Caco-2 (cell line): Measurements from ENCODE around the gene ASCC2. TPM values are rescaled to one million over a fixed set of nuclear protein-coding genes. Genes with fewer than 3 reads are reported as not detected.

Experiments used
- BruUV-seq: library from RNA; stranded (reverse); fragments of 400-500 nt; replicated peaks from 2 replicates; lab custom pipeline; 2021; lab: Mats Ljungman, UMichigan
- CTCF ChIA-PET: fragments of 300-600 bp; sonication (Branson Sonifier 250); formaldehyde crosslinking; loops from one replicate; lab custom pipeline; 2022; ENCODE audit warnings: antibody characterized with exemption; lab: Charles Lee
- POLR2A ChIA-PET: fragments of 300-600 bp; sonication (Branson Sonifier 250); formaldehyde crosslinking; loops from one replicate; lab custom pipeline; 2022; ENCODE audit warnings: antibody characterized with exemption; lab: Charles Lee
- DNase-seq, 2 experiments: peaks; one replicate each; pipeline versions ENCODE4 v3.0.0 to v3.0.0-alpha.2; 2020 to 2022
- H3K27me3 ChIP-seq: replicated peaks from 2 replicates; pipeline ENCODE4 v1.6.0; 2011; ENCODE audit warnings: low read length; ENCODE audit not compliant: control insufficient read depth, insufficient read depth
- H3K36me3 ChIP-seq: 2 replicates; pipeline ENCODE4 v1.5.1; 2011; ENCODE audit warnings: low read length; ENCODE audit not compliant: control insufficient read depth, insufficient read depth
- H3K4me1 ChIP-seq: fragments of 250-450 bp; sonication (Bioruptor Pico); 2 replicates; pipeline ENCODE4 v1.5.1; 2020; ENCODE audit warnings: mild to moderate bottlenecking
- H3K4me3 ChIP-seq: 2 replicates; pipeline ENCODE4 v1.5.1; 2011; ENCODE audit warnings: low read depth, mild to moderate bottlenecking, control low read depth, low read length
- H3K9me3 ChIP-seq: fragments of 250-450 bp; sonication (Bioruptor Pico); 2 replicates; pipeline ENCODE4 v1.5.1; 2020; ENCODE audit warnings: mild to moderate bottlenecking, moderate library complexity
- H3K27ac Mint-ChIP-seq: one replicate; pipeline ENCODE4 v1.8.0; 2022; ENCODE audit warnings: mixed read lengths; ENCODE audit not compliant: unreplicated experiment
- H3K27me3 Mint-ChIP-seq: one replicate; pipeline ENCODE4 v1.8.0; 2022; ENCODE audit warnings: mixed read lengths; ENCODE audit not compliant: insufficient read depth, unreplicated experiment
- H3K36me3 Mint-ChIP-seq: one replicate; pipeline ENCODE4 v1.8.0; 2022; ENCODE audit warnings: mild to moderate bottlenecking, mixed read lengths; ENCODE audit not compliant: insufficient read depth, unreplicated experiment
- H3K4me1 Mint-ChIP-seq: one replicate; pipeline ENCODE4 v1.8.0; 2022; ENCODE audit warnings: low read depth, mixed read lengths; ENCODE audit not compliant: unreplicated experiment
- H3K4me3 Mint-ChIP-seq: one replicate; pipeline ENCODE4 v1.8.0; 2022; ENCODE audit warnings: mild to moderate bottlenecking, moderate library complexity, mixed read lengths; ENCODE audit not compliant: unreplicated experiment
- H3K9me3 Mint-ChIP-seq: one replicate; pipeline ENCODE4 v1.8.0; 2022; ENCODE audit warnings: mixed read lengths; ENCODE audit not compliant: unreplicated experiment
- intact Hi-C: fragments of 100-400 bp; cut with micrococcal nuclease; formaldehyde crosslinking; loops from one replicate; pipeline ENCODE4 v1.10.0; 2022; ENCODE audit not compliant: unreplicated experiment
- total RNA-seq: library from RNA; stranded (reverse); gene quantifications from 2 replicates; pipeline ENCODE4 v1.2.3, GENCODE V29; 2022
- TF ChIP-seq, protein P1 (sequence below), 2 experiments: fragments of 200-600 bp in 1 of 2; IDR thresholded peaks; 1 replicate in 1 of 2; 2 replicates in 1 of 2; pipeline versions ENCODE4 v1.5.1 to v1.8.0; 2011 to 2022; ENCODE audit warnings: antibody characterized with exemption in 1 of 2, control low read depth in 1 of 2, inconsistent platforms in 1 of 2, low read depth in 1 of 2, low read length in 1 of 2, mild to moderate bottlenecking in 1 of 2, moderate library complexity in 1 of 2; ENCODE audit not compliant: insufficient read depth in 1 of 2, severe bottlenecking in 1 of 2, unreplicated experiment in 1 of 2

ASCC2 gene
- total RNA-seq, 1 experiment from 2014 or later, result 61.4 TPM

GRCh38 chr22:29753808-29754657, 84.0 kb downstream of the ASCC2 start:
- H3K36me3 ChIP-seq, result no peaks in the 10 kb centered on the region
- Mint-ChIP-seq H3K27ac (no peak overlapping the region), H3K27me3 (no peaks in the 10 kb centered on the region), H3K4me1 (peaks cover 6% of the 10 kb centered on the region), H3K36me3 (no peaks in the 10 kb centered on the region), H3K9me3 (no peaks in the 10 kb centered on the region), H3K4me3 (no peak overlapping the region)
- no peaks in the 10 kb centered on the region for H3K9me3 ChIP-seq
- TF ChIP-seq, protein P1, sequence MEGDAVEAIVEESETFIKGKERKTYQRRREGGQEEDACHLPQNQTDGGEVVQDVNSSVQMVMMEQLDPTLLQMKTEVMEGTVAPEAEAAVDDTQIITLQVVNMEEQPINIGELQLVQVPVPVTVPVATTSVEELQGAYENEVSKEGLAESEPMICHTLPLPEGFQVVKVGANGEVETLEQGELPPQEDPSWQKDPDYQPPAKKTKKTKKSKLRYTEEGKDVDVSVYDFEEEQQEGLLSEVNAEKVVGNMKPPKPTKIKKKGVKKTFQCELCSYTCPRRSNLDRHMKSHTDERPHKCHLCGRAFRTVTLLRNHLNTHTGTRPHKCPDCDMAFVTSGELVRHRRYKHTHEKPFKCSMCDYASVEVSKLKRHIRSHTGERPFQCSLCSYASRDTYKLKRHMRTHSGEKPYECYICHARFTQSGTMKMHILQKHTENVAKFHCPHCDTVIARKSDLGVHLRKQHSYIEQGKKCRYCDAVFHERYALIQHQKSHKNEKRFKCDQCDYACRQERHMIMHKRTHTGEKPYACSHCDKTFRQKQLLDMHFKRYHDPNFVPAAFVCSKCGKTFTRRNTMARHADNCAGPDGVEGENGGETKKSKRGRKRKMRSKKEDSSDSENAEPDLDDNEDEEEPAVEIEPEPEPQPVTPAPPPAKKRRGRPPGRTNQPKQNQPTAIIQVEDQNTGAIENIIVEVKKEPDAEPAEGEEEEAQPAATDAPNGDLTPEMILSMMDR (IDR thresholded peaks at IDR 0.05; ENCODE audit: insufficient read depth in 1 of 2, low read depth in 1 of 2, low read length in 1 of 2, severe bottlenecking in 1 of 2, unreplicated experiment in 1 of 2), result no peak
- no peak for DNase-seq
- H3K27me3 ChIP-seq, result no peaks in the 10 kb centered on the region
- H3K4me1 ChIP-seq, result no peaks in the 10 kb centered on the region
- ChIA-PET POLR2A (interaction anchor here (0.7 kb wide), 1 partner anchor 34 kb away, joined by 3 read pairs; no protein-coding TSS in a partner anchor), CTCF (interaction anchor here (0.6 kb wide), 1 partner anchor 73 kb away, joined by 6 read pairs; no protein-coding TSS in a partner anchor)
- intact Hi-C loops, result no loop called here
- H3K4me3 ChIP-seq, result no peak overlapping the region
- no TSS peak for BruUV-seq

- no peak overlapping the region for H3K4me3 Mint-ChIP-seq
- Histone ChIP-seq H3K4me3 (no peak overlapping the region), H3K27me3 (no peaks in the 10 kb centered on the region), H3K36me3 (no peaks in the 10 kb centered on the region), H3K9me3 (no peaks in the 10 kb centered on the region), H3K4me1 (peaks cover 16% of the 10 kb centered on the region; the same call in 1 of the 2 replicates)
- intact Hi-C loops, result no loop called here
- no TSS peak for BruUV-seq
- ChIA-PET CTCF (no interaction called here), POLR2A (no interaction called here)
- DNase-seq, result no peak
- H3K27me3 Mint-ChIP-seq, result no peaks in the 10 kb centered on the region
- no peaks in the 10 kb centered on the region for H3K36me3 Mint-ChIP-seq
- TF ChIP-seq, protein P1 (IDR thresholded peaks at IDR 0.05; ENCODE audit: insufficient read depth in 1 of 2, low read depth in 1 of 2, low read length in 1 of 2, severe bottlenecking in 1 of 2, unreplicated experiment in 1 of 2), result no peak
- no peak overlapping the region for H3K27ac Mint-ChIP-seq
- peaks cover 13% of the 10 kb centered on the region for H3K4me1 Mint-ChIP-seq
- no peaks in the 10 kb centered on the region for H3K9me3 Mint-ChIP-seq
These were observed 86.4 kb downstream of the ASCC2 start for GRCh38 chr22:29751669-29752068.

- POLR2A ChIA-PET, result no interaction called here
- intact Hi-C loops, result no loop called here
These were observed 87.2 kb downstream of the ASCC2 start for GRCh38 chr22:29750559-29751538.

More at GRCh38 chr22:29750559-29751538, 87.2 kb downstream of the ASCC2 start:
- H3K4me3 Mint-ChIP-seq, result no peak overlapping the region
- H3K27me3 ChIP-seq, result no peaks in the 10 kb centered on the region
- no peak overlapping the region for H3K4me3 ChIP-seq
- H3K27me3 Mint-ChIP-seq, result no peaks in the 10 kb centered on the region
- no peak for DNase-seq
- H3K4me1 Mint-ChIP-seq, result peaks cover 13% of the 10 kb centered on the region
- peaks cover 16% of the 10 kb centered on the region; the same call in 1 of the 2 replicates for H3K4me1 ChIP-seq
- H3K27ac Mint-ChIP-seq, result no peak overlapping the region
- no peaks in the 10 kb centered on the region for H3K36me3 Mint-ChIP-seq
- H3K36me3 ChIP-seq, result no peaks in the 10 kb centered on the region
- TF ChIP-seq, protein P1 (IDR thresholded peaks at IDR 0.05; ENCODE audit: insufficient read depth in 1 of 2, low read depth in 1 of 2, low read length in 1 of 2, severe bottlenecking in 1 of 2, unreplicated experiment in 1 of 2), result no peak
- H3K9me3 ChIP-seq, result no peaks in the 10 kb centered on the region
- no TSS peak for BruUV-seq
- no peaks in the 10 kb centered on the region for H3K9me3 Mint-ChIP-seq
- CTCF ChIA-PET, result interaction anchor here (0.6 kb wide), 1 partner anchor 11 kb away, joined by 3 read pairs; no protein-coding TSS in a partner anchor
